HL-60 (cell line): ENCODE data around the gene CAMK1D.

Experiments used
- DNase-seq, 2 experiments: peaks; one replicate each; pipeline ENCODE4 v3.0.0-alpha.2; 2010 to 2020; ENCODE audit warnings: low read depth in 1 of 2, low spot score in 1 of 2
- H3K27ac ChIP-seq: fragments of 250-450 bp; sonication (Bioruptor Pico); replicated peaks from 2 replicates; pipeline ENCODE4 v1.5.1; 2020; ENCODE audit warnings: mild to moderate bottlenecking, moderate library complexity
- H3K27me3 ChIP-seq: fragments of 250-450 bp; sonication (Bioruptor Pico); 2 replicates; pipeline ENCODE4 v1.5.1; 2021; ENCODE audit warnings: mild to moderate bottlenecking, moderate library complexity; ENCODE audit not compliant: insufficient read depth, poor library complexity, severe bottlenecking
- H3K4me3 ChIP-seq: replicated peaks from 2 replicates; pipeline ENCODE4 v1.5.1; 2011; ENCODE audit warnings: mild to moderate bottlenecking, control low read depth, low read length; ENCODE audit not compliant: insufficient read depth
- GABPA ChIP-seq: IDR thresholded peaks from 2 replicates; pipeline ENCODE4 v1.6.1; 2012; ENCODE audit warnings: low read depth
- POLR2AphosphoS5 ChIP-seq: IDR thresholded peaks from 2 replicates; pipeline ENCODE4 v1.6.1; 2012; ENCODE audit warnings: low read depth
- SPI1 ChIP-seq: IDR thresholded peaks from 2 replicates; pipeline ENCODE4 v1.6.1; 2012; ENCODE audit warnings: low read depth, mild to moderate bottlenecking, borderline replicate concordance
- TF ChIP-seq, protein P1 (sequence below): IDR thresholded peaks from 2 replicates; pipeline ENCODE4 v1.6.1; 2012; ENCODE audit warnings: low read depth; ENCODE audit not compliant: insufficient replicate concordance
- TF ChIP-seq, protein P2 (sequence below): IDR thresholded peaks from one replicate; pipeline ENCODE4 v1.5.1; 2011; ENCODE audit warnings: low read length, control low read depth, inconsistent platforms; ENCODE audit not compliant: insufficient read depth

The CAMK1D gene

DNA sequence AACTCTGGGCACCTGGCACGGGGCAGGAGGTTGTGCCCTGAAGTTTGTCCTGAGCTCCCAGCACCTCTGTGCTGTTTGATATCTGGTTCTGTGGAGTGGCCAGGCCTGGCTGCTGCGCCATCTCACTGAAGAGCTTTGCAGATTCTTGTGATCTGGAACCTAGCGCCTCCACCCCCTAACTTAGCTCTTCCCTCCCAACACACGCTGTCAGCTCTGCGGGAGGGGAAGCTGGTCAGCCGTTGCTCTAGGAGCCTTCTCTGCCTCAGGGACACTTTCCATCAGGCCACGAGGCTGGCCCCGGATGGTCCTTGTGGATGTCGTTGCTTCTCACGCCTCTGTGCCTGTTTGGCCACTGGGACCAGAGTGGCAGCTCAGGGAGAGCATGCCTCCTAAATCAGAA is 438.9 kb downstream of the CAMK1D start:
- DNase-seq: no peak
- Histone ChIP-seq H3K27me3 (no peaks in the 10 kb centered on the region), H3K27ac (no peak overlapping the region), H3K4me3 (no peak overlapping the region)
- no peak for TF ChIP-seq GABPA
- TF ChIP-seq SPI1: no peak
- no peak for TF ChIP-seq POLR2AphosphoS5
- TF ChIP-seq, protein P1, sequence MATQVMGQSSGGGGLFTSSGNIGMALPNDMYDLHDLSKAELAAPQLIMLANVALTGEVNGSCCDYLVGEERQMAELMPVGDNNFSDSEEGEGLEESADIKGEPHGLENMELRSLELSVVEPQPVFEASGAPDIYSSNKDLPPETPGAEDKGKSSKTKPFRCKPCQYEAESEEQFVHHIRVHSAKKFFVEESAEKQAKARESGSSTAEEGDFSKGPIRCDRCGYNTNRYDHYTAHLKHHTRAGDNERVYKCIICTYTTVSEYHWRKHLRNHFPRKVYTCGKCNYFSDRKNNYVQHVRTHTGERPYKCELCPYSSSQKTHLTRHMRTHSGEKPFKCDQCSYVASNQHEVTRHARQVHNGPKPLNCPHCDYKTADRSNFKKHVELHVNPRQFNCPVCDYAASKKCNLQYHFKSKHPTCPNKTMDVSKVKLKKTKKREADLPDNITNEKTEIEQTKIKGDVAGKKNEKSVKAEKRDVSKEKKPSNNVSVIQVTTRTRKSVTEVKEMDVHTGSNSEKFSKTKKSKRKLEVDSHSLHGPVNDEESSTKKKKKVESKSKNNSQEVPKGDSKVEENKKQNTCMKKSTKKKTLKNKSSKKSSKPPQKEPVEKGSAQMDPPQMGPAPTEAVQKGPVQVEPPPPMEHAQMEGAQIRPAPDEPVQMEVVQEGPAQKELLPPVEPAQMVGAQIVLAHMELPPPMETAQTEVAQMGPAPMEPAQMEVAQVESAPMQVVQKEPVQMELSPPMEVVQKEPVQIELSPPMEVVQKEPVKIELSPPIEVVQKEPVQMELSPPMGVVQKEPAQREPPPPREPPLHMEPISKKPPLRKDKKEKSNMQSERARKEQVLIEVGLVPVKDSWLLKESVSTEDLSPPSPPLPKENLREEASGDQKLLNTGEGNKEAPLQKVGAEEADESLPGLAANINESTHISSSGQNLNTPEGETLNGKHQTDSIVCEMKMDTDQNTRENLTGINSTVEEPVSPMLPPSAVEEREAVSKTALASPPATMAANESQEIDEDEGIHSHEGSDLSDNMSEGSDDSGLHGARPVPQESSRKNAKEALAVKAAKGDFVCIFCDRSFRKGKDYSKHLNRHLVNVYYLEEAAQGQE: no peak
- TF ChIP-seq, protein P2, sequence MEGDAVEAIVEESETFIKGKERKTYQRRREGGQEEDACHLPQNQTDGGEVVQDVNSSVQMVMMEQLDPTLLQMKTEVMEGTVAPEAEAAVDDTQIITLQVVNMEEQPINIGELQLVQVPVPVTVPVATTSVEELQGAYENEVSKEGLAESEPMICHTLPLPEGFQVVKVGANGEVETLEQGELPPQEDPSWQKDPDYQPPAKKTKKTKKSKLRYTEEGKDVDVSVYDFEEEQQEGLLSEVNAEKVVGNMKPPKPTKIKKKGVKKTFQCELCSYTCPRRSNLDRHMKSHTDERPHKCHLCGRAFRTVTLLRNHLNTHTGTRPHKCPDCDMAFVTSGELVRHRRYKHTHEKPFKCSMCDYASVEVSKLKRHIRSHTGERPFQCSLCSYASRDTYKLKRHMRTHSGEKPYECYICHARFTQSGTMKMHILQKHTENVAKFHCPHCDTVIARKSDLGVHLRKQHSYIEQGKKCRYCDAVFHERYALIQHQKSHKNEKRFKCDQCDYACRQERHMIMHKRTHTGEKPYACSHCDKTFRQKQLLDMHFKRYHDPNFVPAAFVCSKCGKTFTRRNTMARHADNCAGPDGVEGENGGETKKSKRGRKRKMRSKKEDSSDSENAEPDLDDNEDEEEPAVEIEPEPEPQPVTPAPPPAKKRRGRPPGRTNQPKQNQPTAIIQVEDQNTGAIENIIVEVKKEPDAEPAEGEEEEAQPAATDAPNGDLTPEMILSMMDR: no peak

DNA sequence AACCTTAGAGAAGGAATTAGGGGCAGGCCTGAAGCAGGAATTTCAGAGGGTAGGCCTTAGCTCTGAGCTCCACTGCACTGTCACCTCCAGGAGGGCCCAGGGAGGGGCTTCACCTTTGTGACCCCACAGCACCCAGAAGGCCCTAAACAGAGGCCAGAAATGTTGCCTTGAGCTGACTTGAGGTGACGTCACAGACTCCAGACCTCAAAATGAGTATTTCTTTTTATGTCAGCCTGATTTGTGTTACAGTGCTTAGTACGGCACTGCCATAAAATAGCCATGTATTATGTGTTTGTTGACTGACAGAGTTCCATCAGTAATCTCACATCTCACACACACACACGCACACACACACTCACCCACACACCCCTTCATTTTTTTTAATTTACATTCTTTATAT is 440.9 kb downstream of the CAMK1D start:
- Histone ChIP-seq H3K27me3 (no peaks in the 10 kb centered on the region), H3K27ac (no peak overlapping the region), H3K4me3 (no peak overlapping the region)
- TF ChIP-seq POLR2AphosphoS5 (no peak), SPI1 (no peak), GABPA (no peak)
- TF ChIP-seq, protein P1: no peak
- TF ChIP-seq, protein P2: no peak
- no peak for DNase-seq

DNA sequence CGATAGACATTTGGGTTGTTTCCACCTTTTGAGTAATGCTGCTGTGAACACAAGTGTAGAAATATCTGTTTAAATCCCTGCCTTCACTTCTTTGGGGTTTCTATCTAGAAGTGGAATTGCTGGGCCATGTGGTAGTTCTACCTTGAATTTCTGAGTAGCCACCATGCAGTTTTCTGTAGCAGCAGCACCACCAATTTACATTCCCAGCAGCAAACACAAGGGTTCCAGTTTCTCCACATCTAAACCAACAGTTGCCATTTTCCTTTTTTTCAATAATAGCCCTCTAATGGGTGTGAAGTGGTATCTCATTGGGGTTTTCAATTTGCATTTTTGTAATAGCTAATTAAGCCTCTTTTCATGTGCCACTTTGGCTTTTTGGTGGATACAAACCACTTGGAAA is 442.4 kb downstream of the CAMK1D start:
- Histone ChIP-seq H3K27me3 (no peaks in the 10 kb centered on the region), H3K4me3 (no peak overlapping the region), H3K27ac (no peak overlapping the region)
- TF ChIP-seq GABPA (no peak), SPI1 (no peak), POLR2AphosphoS5 (no peak)
- TF ChIP-seq, protein P1: no peak
- TF ChIP-seq, protein P2: no peak
- DNase-seq: no peak
